Kidney glomerular epithelial cell (primary cell): ENCODE measurements around the gene SLC5A12.
"Not testable (repeated sequence)": the region's sequence is repeated elsewhere in the genome, so short reads cannot be mapped to it uniquely, and the experiment has no call there.

ENCODE experiments used
- DNase-seq: peaks from one replicate; lab custom pipeline; 2025; lab: John Stamatoyannopoulos, UW

SLC5A12 gene

DNA sequence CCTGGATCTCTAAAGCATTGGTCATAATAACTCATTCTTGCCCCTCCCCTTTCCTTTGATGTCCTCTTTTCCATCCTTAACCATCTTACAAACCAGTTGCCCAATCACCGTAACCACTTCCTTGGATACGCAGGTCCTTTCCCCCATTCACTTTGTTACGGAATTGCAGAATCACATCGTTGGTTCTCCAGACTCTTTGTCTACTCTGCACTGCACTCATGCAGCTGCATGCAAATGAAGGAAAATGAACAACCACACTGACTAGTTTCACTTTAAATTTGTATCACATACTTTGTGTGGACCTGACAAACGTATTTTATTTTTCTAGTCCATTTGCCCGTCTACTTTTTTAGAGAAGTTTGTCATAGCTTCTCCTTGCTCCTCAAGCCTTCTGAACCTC is 69.9 kb downstream of the SLC5A12 start:
- DNase-seq: no peak

DNA sequence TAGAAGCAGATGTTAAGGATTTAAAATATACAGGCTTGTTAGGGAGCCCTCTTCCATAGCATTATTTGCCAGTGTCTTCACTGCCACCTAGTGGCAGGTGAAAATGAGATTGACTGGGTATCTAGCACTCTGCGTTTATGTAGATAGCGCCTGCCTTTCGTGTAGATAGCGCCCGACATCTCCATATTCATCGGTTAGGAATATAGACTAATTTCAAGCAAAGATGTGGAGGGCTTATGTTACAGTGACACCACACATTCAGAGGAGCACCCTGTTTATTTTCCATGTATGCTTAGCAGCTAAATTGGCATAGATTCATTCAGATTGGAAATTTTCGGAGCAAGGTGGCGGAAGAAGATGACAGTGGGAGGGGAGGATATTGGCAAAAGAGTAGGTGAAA is 72.0 kb downstream of the SLC5A12 start:
- peak; percentile 44 for DNase-seq

DNA sequence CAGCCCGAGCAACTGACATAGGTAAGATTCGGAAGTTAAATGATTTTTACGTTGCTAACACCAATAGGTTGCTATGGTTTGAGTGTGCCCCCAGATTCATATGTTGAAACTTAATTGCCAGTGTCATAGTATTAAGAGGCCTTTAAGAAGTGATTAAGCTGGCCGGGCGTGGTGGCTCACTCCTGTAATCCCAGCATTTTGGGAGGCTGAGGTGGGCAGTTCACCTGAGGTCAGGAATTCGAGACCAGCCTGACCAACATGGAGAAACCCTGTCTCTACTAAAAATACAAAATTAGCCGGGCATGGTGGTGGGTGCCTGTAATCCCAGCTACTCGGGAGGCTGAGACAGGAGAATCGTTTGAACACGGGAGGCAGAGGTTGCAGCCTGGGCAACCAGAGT is 78.5 kb downstream of the SLC5A12 start:
- DNase-seq: not testable (repeated sequence)

DNA sequence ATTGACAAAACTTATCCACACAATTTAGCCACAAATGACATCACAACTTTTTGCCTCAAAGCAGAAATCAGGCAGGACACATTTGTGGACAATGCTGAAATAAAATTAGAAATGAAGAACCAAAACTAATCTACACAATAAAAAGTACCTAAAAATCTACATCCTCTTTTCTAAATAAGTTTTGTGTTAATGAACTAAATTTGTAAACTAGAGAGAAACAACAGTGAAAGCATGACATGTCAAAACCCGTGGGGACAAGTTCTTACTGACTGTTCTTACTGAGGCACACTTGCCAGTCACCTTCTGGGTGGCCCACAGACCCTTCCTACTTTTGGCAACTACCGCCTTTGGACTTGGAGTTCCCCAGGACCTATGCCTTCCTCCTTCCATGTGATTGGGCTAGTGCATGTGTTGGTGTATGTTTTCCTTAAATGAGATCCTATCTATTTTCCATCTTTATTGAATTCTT is 89.1 kb downstream of the SLC5A12 start:
- DNase-seq: no peak

DNA sequence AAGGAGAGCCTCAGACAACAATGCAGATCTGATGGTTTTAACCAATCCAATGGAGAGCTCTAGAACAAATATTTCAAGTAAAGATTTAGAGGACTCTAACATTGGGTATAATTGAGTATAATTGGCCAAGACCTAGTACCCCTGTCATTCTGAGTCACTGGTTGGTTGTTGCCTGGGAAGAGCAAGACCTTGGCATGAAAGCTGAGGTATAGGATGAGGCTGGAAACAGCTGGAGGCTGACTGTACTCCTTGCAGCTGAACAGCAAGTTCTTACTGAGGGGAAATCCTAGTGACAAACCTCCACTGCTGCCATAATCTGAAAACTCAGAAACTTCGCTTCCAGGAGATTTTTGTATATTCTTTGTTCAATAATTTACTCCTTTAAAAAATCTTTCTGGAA is 95.5 kb downstream of the SLC5A12 start:
- no peak for DNase-seq

DNA sequence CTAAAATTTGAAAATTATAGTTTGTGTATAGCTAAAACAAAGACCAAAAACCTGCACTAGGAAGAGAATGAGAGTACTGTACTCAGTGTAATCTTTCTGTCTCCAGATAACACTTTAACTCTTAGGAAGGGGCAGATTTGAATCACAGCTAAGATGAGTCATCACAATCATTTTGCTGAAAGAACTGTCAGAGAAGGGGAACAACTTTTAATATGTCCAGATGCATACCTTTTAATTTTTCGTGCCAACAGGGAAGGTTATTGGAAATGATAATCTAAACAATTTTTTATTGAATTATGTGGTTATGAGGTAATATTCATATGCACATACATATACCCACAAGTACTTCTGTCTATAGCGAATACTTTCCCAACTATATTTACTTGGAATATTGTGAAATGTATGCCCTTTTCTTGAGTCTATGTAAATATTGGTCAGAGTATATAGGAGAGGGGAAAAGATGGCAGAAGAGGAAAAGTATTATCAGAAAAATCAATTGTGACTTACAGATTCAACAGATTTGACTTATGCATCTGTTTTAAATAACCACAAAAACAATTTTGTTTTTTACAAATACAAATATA is 98.7 kb downstream of the SLC5A12 start:
- peak; percentile 1 for DNase-seq

DNA sequence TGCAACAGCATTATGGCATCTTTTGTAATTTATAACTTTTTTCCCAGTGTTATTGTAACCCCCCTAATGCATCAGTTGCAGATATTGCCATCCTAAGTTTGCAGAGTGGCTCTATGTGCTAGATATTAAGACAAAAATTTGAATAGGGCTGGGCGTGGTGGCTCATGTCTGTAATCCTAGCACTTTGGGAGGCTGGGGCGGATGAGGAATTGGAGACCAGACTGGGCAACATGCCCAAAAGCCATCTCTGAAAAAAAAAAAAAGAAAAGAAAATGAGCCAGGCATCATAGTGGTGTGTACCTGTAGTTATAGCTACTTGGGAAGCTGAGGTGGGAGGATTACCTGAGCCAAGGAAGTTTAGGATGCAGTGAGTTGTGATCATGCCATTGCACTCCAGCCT is 99.7 kb downstream of the SLC5A12 start:
- no peak for DNase-seq

DNA sequence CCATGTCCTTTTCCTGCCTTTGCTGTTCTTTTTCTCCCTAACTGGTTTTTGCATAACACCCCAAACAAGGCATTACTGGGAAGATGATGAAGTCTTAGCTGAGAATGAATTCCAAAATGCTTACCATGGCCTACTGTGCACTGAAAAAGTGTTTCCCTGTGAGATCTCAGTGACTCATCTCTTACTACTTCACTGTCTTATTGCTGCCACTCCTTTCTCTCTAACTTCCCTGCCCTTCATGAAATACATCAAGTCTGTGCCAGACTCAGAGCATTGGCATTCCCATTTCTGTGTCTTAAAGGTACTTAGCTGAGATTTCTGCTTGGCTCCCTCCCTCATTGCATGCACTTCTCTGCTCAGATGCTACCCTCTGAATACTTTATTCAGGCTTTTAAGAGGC is 100.7 kb downstream of the SLC5A12 start:
- peak; percentile 60 for DNase-seq

DNA sequence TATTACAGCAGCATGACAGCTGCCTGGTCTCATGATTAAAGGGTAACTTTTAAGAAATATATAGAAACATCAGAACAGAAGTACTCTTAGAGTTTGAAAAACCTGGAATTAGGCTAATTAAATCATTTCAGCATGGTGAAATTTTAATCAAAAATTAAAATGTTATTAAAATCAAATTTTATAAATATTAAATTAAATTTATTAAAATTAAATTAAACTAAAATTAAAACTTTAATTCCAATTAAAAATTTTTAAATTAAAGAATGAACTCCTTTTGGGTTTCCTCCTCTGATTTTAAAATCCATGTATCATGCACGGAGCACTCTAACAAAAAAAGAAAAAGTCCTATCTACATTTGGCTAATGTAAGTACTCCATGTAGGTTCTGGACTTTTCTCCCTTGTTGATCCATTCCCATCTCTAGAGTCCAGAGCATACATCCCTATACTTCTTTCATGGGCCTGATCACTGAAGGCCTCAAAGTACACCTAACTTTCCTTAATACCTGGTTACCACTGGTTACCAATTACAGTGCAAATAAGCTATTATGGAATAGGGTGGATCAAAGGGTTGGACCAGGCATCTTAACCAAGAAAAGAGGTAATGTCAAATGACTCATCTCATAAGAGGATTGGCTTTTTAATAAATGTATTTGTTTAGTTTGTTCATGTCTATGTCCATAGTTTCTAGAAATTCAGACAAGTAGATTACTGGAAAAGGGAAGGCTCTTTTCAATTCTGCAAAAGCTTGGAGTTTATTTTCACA is 101.4 kb downstream of the SLC5A12 start:
- DNase-seq: no peak

DNA sequence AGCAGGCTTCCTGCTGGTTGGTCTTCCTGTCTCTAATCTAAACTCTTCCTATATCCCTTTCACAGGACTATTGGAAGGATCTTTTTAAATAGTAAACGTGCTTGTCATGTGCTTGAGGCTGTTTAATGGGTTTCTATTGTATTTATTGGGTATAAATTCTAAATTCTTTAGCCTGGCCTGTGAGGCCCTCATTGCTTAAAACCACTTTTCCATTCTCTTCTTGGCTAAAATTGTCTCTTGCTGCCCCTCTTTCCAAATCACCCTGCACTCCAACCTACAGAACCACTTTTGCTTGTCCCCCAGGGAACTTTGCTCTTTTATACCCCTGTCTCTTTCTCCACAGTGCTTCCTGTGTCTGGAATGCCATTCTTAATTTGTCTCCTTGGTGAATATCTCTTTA is 103.4 kb downstream of the SLC5A12 start:
- DNase-seq: no peak
